Loucy (cell line): ENCODE measurements around the gene CCT7.

Experiments
- H2AFZ ChIP-seq: fragments of 200-600 bp; sonication (generic); 2 replicates; pipeline ENCODE4 v1.6.0; 2016; ENCODE audit warnings: antibody characterized with exemption, mild to moderate bottlenecking, low read length, moderate library complexity
- H3F3A ChIP-seq: fragments of 200-600 bp; 2 replicates; pipeline ENCODE4 v1.6.0; 2016; ENCODE audit warnings: antibody characterized with exemption, low read depth, mild to moderate bottlenecking
- H3K27me3 ChIP-seq: fragments of 200-600 bp; sonication (generic); 2 replicates; pipeline ENCODE4 v1.6.1; 2014; ENCODE audit warnings: low read length, mild to moderate bottlenecking; ENCODE audit not compliant: insufficient read depth, poor library complexity, severe bottlenecking
- H3K36me3 ChIP-seq: fragments of 200-600 bp; sonication (generic); 2 replicates; pipeline ENCODE4 v1.6.1; 2016; ENCODE audit warnings: low read length; ENCODE audit not compliant: insufficient read depth
- H3K4me1 ChIP-seq: fragments of 200-600 bp; sonication (generic); 2 replicates; pipeline ENCODE4 v1.5.1; 2014; ENCODE audit warnings: low read length, mild to moderate bottlenecking; ENCODE audit not compliant: insufficient read depth, poor library complexity, severe bottlenecking
- H3K4me2 ChIP-seq: fragments of 200-600 bp; sonication (generic); 2 replicates; pipeline ENCODE4 v1.6.0; 2014; ENCODE audit warnings: antibody characterized with exemption, low read length, low read depth, mild to moderate bottlenecking; ENCODE audit not compliant: poor library complexity, severe bottlenecking
- H3K4me3 ChIP-seq: fragments of 200-600 bp; sonication (generic); 2 replicates; pipeline ENCODE4 v1.5.1; 2014; ENCODE audit warnings: low read length, mild to moderate bottlenecking, mixed read lengths; ENCODE audit not compliant: poor library complexity, severe bottlenecking
- H3K79me2 ChIP-seq: fragments of 200-600 bp; sonication (generic); 2 replicates; pipeline ENCODE4 v1.6.1; 2014; ENCODE audit warnings: low read length; ENCODE audit not compliant: insufficient read depth
- H3K9ac ChIP-seq: fragments of 200-600 bp; sonication (generic); 2 replicates; pipeline ENCODE4 v1.6.0; 2014; ENCODE audit warnings: mild to moderate bottlenecking, low read depth, low read length, moderate library complexity; ENCODE audit not compliant: poor library complexity, severe bottlenecking
- H3K9me2 ChIP-seq: fragments of 200-600 bp; sonication (generic); replicated peaks from 2 replicates; pipeline ENCODE4 v1.6.1; 2016; ENCODE audit warnings: low read depth, low read length, mixed read lengths
- H3K9me3 ChIP-seq: fragments of 200-600 bp; sonication (generic); 2 replicates; pipeline ENCODE4 v1.6.1; 2014; ENCODE audit warnings: mild to moderate bottlenecking, antibody characterized with exemption, low read length, low read depth; ENCODE audit not compliant: insufficient read depth
- H4K20me1 ChIP-seq: fragments of 200-600 bp; sonication (generic); 2 replicates; pipeline ENCODE4 v1.6.0; 2014; ENCODE audit warnings: antibody characterized with exemption, low read length, mild to moderate bottlenecking; ENCODE audit not compliant: insufficient read depth, poor library complexity, severe bottlenecking
- CTCF ChIP-seq: fragments of 200-600 bp; sonication (generic); conservative IDR thresholded peaks from 2 replicates; pipeline ENCODE4 v1.5.1; 2014; ENCODE audit warnings: mild to moderate bottlenecking, antibody characterized with exemption, low read length
- EZH2phosphoT487 ChIP-seq: fragments of 200-600 bp; IDR thresholded peaks from 2 replicates; pipeline ENCODE4 v1.6.1; 2018; ENCODE audit warnings: antibody characterized with exemption, mild to moderate bottlenecking, moderate library complexity, borderline replicate concordance

Gene CCT7

DNA sequence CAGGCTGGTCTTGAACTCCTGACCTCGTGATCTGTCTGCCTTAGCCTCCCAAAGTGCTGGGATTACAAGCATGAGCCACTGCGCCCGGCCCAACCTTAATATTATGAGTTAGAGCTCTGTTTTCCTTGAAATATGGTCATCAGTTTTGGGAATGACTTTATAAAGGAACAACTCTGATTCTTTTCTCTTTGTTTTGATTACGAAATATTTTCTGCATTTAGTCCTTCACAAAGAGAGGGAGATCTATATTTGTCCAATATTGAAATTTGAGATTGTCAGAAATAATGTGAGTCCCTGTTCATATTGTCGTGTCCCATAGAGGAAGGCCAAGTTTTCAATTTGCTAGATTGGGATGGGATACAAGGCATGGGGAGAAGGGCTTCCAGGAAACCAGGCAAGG, 16.9 kb upstream of the CCT7 start:
- Histone ChIP-seq H4K20me1 (no peaks in the 10 kb centered on the region), H3K9me3 (no peaks in the 10 kb centered on the region), H3K36me3 (peaks cover 10% of the 10 kb centered on the region; the same call in 1 of the 2 replicates), H3K9me2 (no peaks in the 10 kb centered on the region), H3K27me3 (no peaks in the 10 kb centered on the region), H2AFZ (no peak overlapping the region), H3K4me1 (peaks cover 26% of the 10 kb centered on the region), H3F3A (peaks cover 3% of the 10 kb centered on the region; the same call in 1 of the 2 replicates), H3K9ac (no peak overlapping the region), H3K79me2 (peaks cover 15% of the 10 kb centered on the region; the same call in 1 of the 2 replicates), H3K4me2 (no peak overlapping the region), H3K4me3 (no peak overlapping the region)
- TF ChIP-seq CTCF (no peak), EZH2phosphoT487 (no peak)

- H3K79me2 ChIP-seq: peaks cover 14% of the 10 kb centered on the region; the same call in 1 of the 2 replicates
- H3K9ac ChIP-seq: no peak overlapping the region
- no peak overlapping the region for H3K4me2 ChIP-seq
- peaks cover 3% of the 10 kb centered on the region; the same call in 1 of the 2 replicates for H3F3A ChIP-seq
- peaks cover 20% of the 10 kb centered on the region for H3K4me1 ChIP-seq
- H4K20me1 ChIP-seq: no peaks in the 10 kb centered on the region
- H3K36me3 ChIP-seq: peaks cover 17% of the 10 kb centered on the region; the same call in 1 of the 2 replicates
- H3K9me3 ChIP-seq: no peaks in the 10 kb centered on the region
- no peak overlapping the region for H2AFZ ChIP-seq
- no peak overlapping the region for H3K4me3 ChIP-seq
- no peak for TF ChIP-seq CTCF
- H3K27me3 ChIP-seq: no peaks in the 10 kb centered on the region
- H3K9me2 ChIP-seq: no peaks in the 10 kb centered on the region
These were observed 16.3 kb upstream of the CCT7 start for GRCh38 chr2:73217826-73218225.

GRCh38 chr2:73218298-73218697, 15.8 kb upstream of the CCT7 start:
- peaks cover 3% of the 10 kb centered on the region; the same call in 1 of the 2 replicates for H3F3A ChIP-seq
- no peak overlapping the region for H3K4me3 ChIP-seq
- no peaks in the 10 kb centered on the region for H3K9me2 ChIP-seq
- H4K20me1 ChIP-seq: no peaks in the 10 kb centered on the region
- TF ChIP-seq EZH2phosphoT487: no peak
- no peak for TF ChIP-seq CTCF
- H3K27me3 ChIP-seq: no peaks in the 10 kb centered on the region
- peaks cover 19% of the 10 kb centered on the region; the same call in 1 of the 2 replicates for H3K36me3 ChIP-seq
- H2AFZ ChIP-seq: no peak overlapping the region
- peaks cover 15% of the 10 kb centered on the region for H3K4me1 ChIP-seq
- no peaks in the 10 kb centered on the region for H3K9me3 ChIP-seq
- H3K4me2 ChIP-seq: no peak overlapping the region
- H3K9ac ChIP-seq: no peak overlapping the region
- peaks cover 9% of the 10 kb centered on the region; the same call in 1 of the 2 replicates for H3K79me2 ChIP-seq
